CD14-positive monocyte (primary cell): ENCODE results near the gene RNF13. TPM values are rescaled to one million over a fixed set of nuclear protein-coding genes. Genes with fewer than 3 reads are reported as not detected.

Source experiments
- DNase-seq, 3 donors: peaks; one replicate each; pipeline ENCODE4 v3.0.0-alpha.2; 2011 to 2022
- H2AFZ ChIP-seq: 2 replicates; pipeline ENCODE4 v1.6.0; 2012; ENCODE audit warnings: mild to moderate bottlenecking, low read depth, low read length, inconsistent platforms; ENCODE audit not compliant: insufficient read depth, poor library complexity, severe bottlenecking
- H3K27ac ChIP-seq, 2 donors: 1 replicate in 1 of 2; 2 replicates in 1 of 2; pipeline ENCODE4 v1.5.1; 2012 to 2013; ENCODE audit warnings: low read length in 2 of 2, control low read depth in 1 of 2, inconsistent platforms in 1 of 2, low read depth in 1 of 2, mild to moderate bottlenecking in 1 of 2
- H3K27me3 ChIP-seq, 2 donors: one replicate each; pipeline versions ENCODE4 v1.6.0 to v1.6.1; 2011 to 2013; ENCODE audit warnings: low read length in 2 of 2; ENCODE audit not compliant: control insufficient read depth in 2 of 2, insufficient read depth in 2 of 2
- H3K36me3 ChIP-seq, 2 donors: replicated peaks in 1 of 2; 1 replicate in 1 of 2; 2 replicates in 1 of 2; pipeline versions ENCODE4 v1.5.1 to v1.6.1; 2012 to 2013; ENCODE audit warnings: low read length in 2 of 2, control low read depth in 1 of 2, inconsistent platforms in 1 of 2, mild to moderate bottlenecking in 1 of 2; ENCODE audit not compliant: insufficient read depth in 2 of 2, control insufficient read depth in 1 of 2
- H3K4me1 ChIP-seq, 2 donors: 1 replicate in 1 of 2; 2 replicates in 1 of 2; pipeline versions ENCODE4 v1.5.1 to v1.6.1; 2012 to 2013; ENCODE audit warnings: low read length in 2 of 2, control low read depth in 1 of 2, inconsistent platforms in 1 of 2, mild to moderate bottlenecking in 1 of 2, moderate library complexity in 1 of 2; ENCODE audit not compliant: insufficient read depth in 2 of 2, control insufficient read depth in 1 of 2
- H3K4me2 ChIP-seq: replicated peaks from 2 replicates; pipeline ENCODE3; 2012; ENCODE audit warnings: low read length, moderate library complexity, mild to moderate bottlenecking; ENCODE audit not compliant: poor library complexity, severe bottlenecking; ENCODE audit errors: extremely low read depth
- H3K4me3 ChIP-seq, 3 experiments: fragments of 200-600 bp in 1 of 3; sonication (generic) in 1 of 3; replicated peaks in 1 of 3; 1 replicate in 2 of 3; 2 replicates in 1 of 3; pipeline ENCODE4 v1.5.1; 2011 to 2013; ENCODE audit warnings: low read length in 3 of 3, mild to moderate bottlenecking in 3 of 3, control low read depth in 2 of 3, low read depth in 2 of 3, inconsistent platforms in 1 of 3, moderate library complexity in 1 of 3
- H3K79me2 ChIP-seq: 2 replicates; pipeline ENCODE4 v1.6.0; 2012; ENCODE audit warnings: mild to moderate bottlenecking, control low read depth, inconsistent platforms, low read length, moderate library complexity; ENCODE audit not compliant: insufficient read depth
- H3K9ac ChIP-seq: 2 replicates; pipeline ENCODE4 v1.6.0; 2017; ENCODE audit warnings: low read length, mild to moderate bottlenecking; ENCODE audit not compliant: insufficient read depth, poor library complexity, severe bottlenecking
- H3K9me3 ChIP-seq, 2 donors: replicated peaks in 1 of 2; 1 replicate in 1 of 2; 2 replicates in 1 of 2; pipeline versions ENCODE4 v1.5.1 to v1.6.1; 2012 to 2013; ENCODE audit warnings: low read length in 2 of 2, control low read depth in 1 of 2; ENCODE audit not compliant: control insufficient read depth in 1 of 2, insufficient read depth in 1 of 2
- H4K20me1 ChIP-seq: 2 replicates; pipeline ENCODE4 v1.6.0; 2012; ENCODE audit warnings: mild to moderate bottlenecking, low read length, control low read depth, moderate library complexity; ENCODE audit not compliant: insufficient read depth
- H3K27ac Mint-ChIP-seq, 7 donors: one replicate each; pipeline ENCODE4 v1.8.0; 2020; ENCODE audit warnings: mild to moderate bottlenecking in 7 of 7, mixed read lengths in 7 of 7, moderate library complexity in 6 of 7, inconsistent platforms in 2 of 7
- H3K27me3 Mint-ChIP-seq, 3 donors: one replicate each; pipeline ENCODE4 v1.8.0; 2021 to 2022; ENCODE audit warnings: low read depth in 3 of 3, mild to moderate bottlenecking in 3 of 3, mixed read lengths in 3 of 3, moderate library complexity in 3 of 3, inconsistent platforms in 1 of 3
- H3K36me3 Mint-ChIP-seq, 2 donors: one replicate each; pipeline ENCODE4 v1.8.0; 2020; ENCODE audit warnings: mixed read lengths in 2 of 2, inconsistent platforms in 1 of 2, mild to moderate bottlenecking in 1 of 2
- H3K4me1 Mint-ChIP-seq: one replicate; pipeline ENCODE4 v1.8.0; 2020; ENCODE audit warnings: mild to moderate bottlenecking, mixed read lengths
- H3K4me3 Mint-ChIP-seq, 2 donors: one replicate each; pipeline ENCODE4 v1.8.0; 2020; ENCODE audit warnings: mild to moderate bottlenecking in 2 of 2, mixed read lengths in 2 of 2, moderate library complexity in 1 of 2
- H3K9me3 Mint-ChIP-seq, 7 donors: one replicate each; pipeline ENCODE4 v1.8.0; 2020 to 2022; ENCODE audit warnings: mixed read lengths in 7 of 7, mild to moderate bottlenecking in 6 of 7, moderate library complexity in 6 of 7, inconsistent platforms in 2 of 7
- CTCF ChIP-seq: fragments of 200-600 bp; IDR thresholded peaks from one replicate; pipeline ENCODE4 v1.8.0; 2022; ENCODE audit warnings: antibody characterized with exemption, mild to moderate bottlenecking
- whole genome bisulfite sequencing: methylation state at CpG from one replicate; pipeline ENCODE4 v1.1.5; 2013; ENCODE audit warnings: missing lambda C conversion rate; ENCODE audit not compliant: insufficient coverage; 5-methylcytosine and 5-hydroxymethylcytosine counted together
- intact Hi-C, 2 donors: fragments of 100-400 bp; cut with micrococcal nuclease; formaldehyde crosslinking; loops; one replicate each; pipeline versions ENCODE4 v1.15.0 to v1.15.1; 2023
- polyA plus RNA-seq, 3 donors: library from polyadenylated mRNA; depleted of rRNA in 1 of 3; unstranded in 2 of 3; stranded (reverse) in 1 of 3; fragments of 300-500 nt in 2 of 3; fragments of >200 nt in 1 of 3; fragmentation: Illumina TruSeq in 2 of 3; gene quantifications; 1 replicate in 2 of 3; 2 replicates in 1 of 3; pipeline ENCODE4 v1.2.3, GENCODE V29; 2012 to 2021

Gene RNF13
- polyA plus RNA-seq, 3 donors = 95.4 to 481 (median 462) TPM

GRCh38 chr3:149813367-149814281, 609 bp downstream of the RNF13 start:
- peak; percentile 30 to 52 (median 42) for DNase-seq
- Histone ChIP-seq H3K79me2 (peaks cover 55% of the 10 kb centered on the region), H2AFZ (peak overlapping the region; percentile 83), H3K9ac (peak overlapping the region; percentile 93), H3K27me3 (no peaks in the 10 kb centered on the region), H3K4me3 (peak overlapping the region; percentile 91 to 99 (median 91)), H4K20me1 (peaks cover 5% of the 10 kb centered on the region), H3K9me3 (no peaks in the 10 kb centered on the region), H3K36me3 (no peaks in the 10 kb centered on the region), H3K4me1 (peaks cover 53 to 59% of the 10 kb centered on the region in 2 donors), H3K27ac (peak overlapping the region; percentile 98 to 100), H3K4me2 (peak overlapping the region; percentile 68)
- H3K4me3 Mint-ChIP-seq = peak overlapping the region; percentile 93 to 99
- intact Hi-C loops = no loop called here
- H3K36me3 Mint-ChIP-seq = peaks cover 6 to 7% of the 10 kb centered on the region in 2 donors
- H3K4me1 Mint-ChIP-seq = peaks cover 60% of the 10 kb centered on the region
- peaks cover 0 to 4% (median 0%) of the 10 kb centered on the region in 7 donors for H3K9me3 Mint-ChIP-seq
- 0% methylated on average over 16 of the region's 29 CpGs for WGBS
- no peak for TF ChIP-seq CTCF
- H3K27ac Mint-ChIP-seq = peak overlapping the region; percentile 97 to 100 (median 99)
- peaks cover 0 to 3% (median 2%) of the 10 kb centered on the region in 3 donors for H3K27me3 Mint-ChIP-seq

GRCh38 chr3:149815321-149815720, 2.3 kb downstream of the RNF13 start:
- peak overlapping the region; percentile 93 for H3K9ac ChIP-seq
- H3K4me3 Mint-ChIP-seq = peak overlapping the region; percentile 93 to 99
- peak overlapping the region; percentile 97 to 100 (median 99) for H3K27ac Mint-ChIP-seq
- H3K4me1 ChIP-seq = peaks cover 54 to 56% of the 10 kb centered on the region in 2 donors
- peak overlapping the region; percentile 68 for H3K4me2 ChIP-seq
- no peak for TF ChIP-seq CTCF
- peaks cover 72% of the 10 kb centered on the region for H3K79me2 ChIP-seq
- peak overlapping the region; percentile 92 to 98 for H3K27ac ChIP-seq
- H3K36me3 Mint-ChIP-seq = peaks cover 6 to 10% of the 10 kb centered on the region in 2 donors
- peaks cover 0 to 4% (median 0%) of the 10 kb centered on the region in 7 donors for H3K9me3 Mint-ChIP-seq
- H3K27me3 Mint-ChIP-seq = peaks cover 0 to 3% (median 2%) of the 10 kb centered on the region in 3 donors
- no peaks in the 10 kb centered on the region for H3K9me3 ChIP-seq
- DNase-seq = peak; percentile 63 to 91 (median 85)
- H3K36me3 ChIP-seq = no peaks in the 10 kb centered on the region
- peaks cover 63% of the 10 kb centered on the region for H3K4me1 Mint-ChIP-seq
- H3K4me3 ChIP-seq = peak overlapping the region; percentile 91 to 99 (median 91)
- H3K27me3 ChIP-seq = no peaks in the 10 kb centered on the region
- intact Hi-C loops = no loop called here
- H4K20me1 ChIP-seq = peaks cover 8% of the 10 kb centered on the region
- H2AFZ ChIP-seq = no peak overlapping the region
- no CpG with 5 or more reads among the region's 1 CpG for WGBS
